Naive thymus-derived CD4-positive, alpha-beta T cell (primary cell): ENCODE results near the gene PDXP. TPM values are rescaled to one million over a fixed set of nuclear protein-coding genes. Genes with fewer than 3 reads are reported as not detected.

Experiments
- ATAC-seq: fragments of 150-1000 bp; cut with Tn5 transposase; 2 replicates; pipeline ENCODE4 v1.10.0; 2021; ENCODE audit warnings: mild to moderate bottlenecking, moderate library complexity
- CTCF ChIA-PET: fragments of 350-600 bp; sonication (Branson Sonifier 250); formaldehyde crosslinking; loops from one replicate; lab custom pipeline; 2021; ENCODE audit warnings: antibody characterized with exemption; lab: Charles Lee
- POLR2A ChIA-PET: fragments of 350-600 bp; sonication (Branson Sonifier 250); formaldehyde crosslinking; loops from one replicate; lab custom pipeline; 2021; ENCODE audit warnings: antibody characterized with exemption, inconsistent platforms; lab: Charles Lee
- DNase-seq, 9 donors: peaks; one replicate each; pipeline versions ENCODE4 v3.0.0 to v3.0.0-alpha.2; 2020 to 2022; ENCODE audit warnings: mixed read lengths in 1 of 9
- H3K27ac ChIP-seq: one replicate; pipeline ENCODE4 v1.7.0; 2013; ENCODE audit warnings: mild to moderate bottlenecking, low read depth, low read length, moderate library complexity
- H3K27me3 ChIP-seq, 2 donors: one replicate each; pipeline ENCODE4 v1.7.0; 2013; ENCODE audit warnings: low read length in 2 of 2, mild to moderate bottlenecking in 2 of 2, moderate library complexity in 2 of 2; ENCODE audit not compliant: control insufficient read depth in 2 of 2, insufficient read depth in 2 of 2
- H3K36me3 ChIP-seq, 3 experiments: 1 replicate in 2 of 3; 2 replicates in 1 of 3; pipeline ENCODE4 v1.7.0; 2013; ENCODE audit warnings: low read length in 3 of 3, mild to moderate bottlenecking in 3 of 3, moderate library complexity in 1 of 3; ENCODE audit not compliant: insufficient read depth in 3 of 3, control insufficient read depth in 2 of 3
- H3K4me1 ChIP-seq, 2 donors: one replicate each; pipeline ENCODE4 v1.7.0; 2013; ENCODE audit warnings: low read length in 2 of 2, mild to moderate bottlenecking in 2 of 2, moderate library complexity in 1 of 2; ENCODE audit not compliant: control insufficient read depth in 2 of 2, insufficient read depth in 2 of 2
- H3K4me3 ChIP-seq: 2 replicates; pipeline ENCODE4 v1.7.0; 2013; ENCODE audit warnings: mild to moderate bottlenecking, low read length
- H3K9me3 ChIP-seq, 3 experiments: 1 replicate in 2 of 3; 2 replicates in 1 of 3; pipeline ENCODE4 v1.7.0; 2013; ENCODE audit warnings: low read length in 3 of 3; ENCODE audit not compliant: control insufficient read depth in 2 of 3
- H3K27ac Mint-ChIP-seq, 9 donors: one replicate each; pipeline ENCODE4 v1.8.0; 2020 to 2022; ENCODE audit warnings: mixed read lengths in 9 of 9, mild to moderate bottlenecking in 8 of 9, moderate library complexity in 5 of 9, inconsistent platforms in 2 of 9
- H3K27me3 Mint-ChIP-seq, 5 donors: one replicate each; pipeline ENCODE4 v1.8.0; 2021 to 2022; ENCODE audit warnings: mixed read lengths in 5 of 5, mild to moderate bottlenecking in 1 of 5
- H3K36me3 Mint-ChIP-seq, 5 donors: one replicate each; pipeline ENCODE4 v1.8.0; 2020 to 2022; ENCODE audit warnings: mixed read lengths in 5 of 5, mild to moderate bottlenecking in 3 of 5, inconsistent platforms in 1 of 5
- H3K4me1 Mint-ChIP-seq, 7 donors: one replicate each; pipeline ENCODE4 v1.8.0; 2020 to 2022; ENCODE audit warnings: mixed read lengths in 7 of 7, mild to moderate bottlenecking in 3 of 7, inconsistent platforms in 1 of 7
- H3K4me3 Mint-ChIP-seq, 10 donors: one replicate each; pipeline ENCODE4 v1.8.0; 2020 to 2022; ENCODE audit warnings: mild to moderate bottlenecking in 10 of 10, mixed read lengths in 10 of 10, moderate library complexity in 6 of 10, inconsistent platforms in 2 of 10
- H3K9me3 Mint-ChIP-seq, 11 donors: one replicate each; pipeline ENCODE4 v1.8.0; 2020 to 2022; ENCODE audit warnings: mixed read lengths in 11 of 11, mild to moderate bottlenecking in 4 of 11, inconsistent platforms in 1 of 11, moderate library complexity in 1 of 11
- intact Hi-C, 2 donors: fragments of 100-400 bp; cut with micrococcal nuclease; formaldehyde crosslinking; loops; one replicate each; pipeline ENCODE4 v1.15.1; 2023
- polyA plus RNA-seq, 2 donors: library from polyadenylated mRNA; unstranded; fragments of 300-500 nt; fragmentation: Illumina TruSeq; gene quantifications; one replicate each; pipeline ENCODE4 v1.2.3, GENCODE V29; 2021
- total RNA-seq, 6 experiments: library from RNA in 5 of 6; stranded (reverse) in 5 of 6; gene quantifications; 1 replicate in 5 of 6; 2 replicates in 1 of 6; pipeline ENCODE4 v1.2.3 and lab custom pipeline; 2021 to 2026

Gene PDXP
- total and polyA plus RNA-seq, 7 experiments from 2014 or later, result 1.9 to 27.4 (median 4.9) TPM

GRCh38 chr22:37659897-37660708 is 1.6 kb downstream of the PDXP start:
- DNase-seq (no peak), ATAC-seq (no peak)
- ChIA-PET POLR2A (interaction anchor here (0.5 to 6.4 kb wide), 8 partner anchors 14 to 77 kb away, joined by 3 to 142 read pairs (median 24); partner anchors contain the start of genes LGALS1, NOL12 and SH3BP1), CTCF (interaction anchor here (0.7 to 5.4 kb wide), 10 partner anchors 9 to 38 kb away, joined by 3 to 36 read pairs (median 8); partner anchors contain the start of gene NOL12)
- Mint-ChIP-seq H3K27me3 (no peaks in the 10 kb centered on the region), H3K36me3 (no peaks in the 10 kb centered on the region), H3K27ac (peak overlapping the region in 6 of 9 donors; percentile 50 to 80 (median 70)), H3K4me1 (peaks cover 27 to 45% (median 41%) of the 10 kb centered on the region in 7 donors), H3K9me3 (no peaks in the 10 kb centered on the region), H3K4me3 (peak overlapping the region; percentile 77 to 93 (median 80))
- peak overlapping the region; percentile 60 for H3K4me3 ChIP-seq
- intact Hi-C loops, result loop anchor here in 1 of 2 donors (10.0 kb wide), 1 partner anchor 185 kb away; the partner anchor contains the start of genes ANKRD54 and EIF3L
- peak overlapping the region; percentile 42 for H3K27ac ChIP-seq
- H3K9me3 ChIP-seq, result no peaks in the 10 kb centered on the region
- no peaks in the 10 kb centered on the region for H3K36me3 ChIP-seq
- peaks cover 23 to 26% of the 10 kb centered on the region in 2 donors for H3K4me1 ChIP-seq
- H3K27me3 ChIP-seq, result no peaks in the 10 kb centered on the region

DNA sequence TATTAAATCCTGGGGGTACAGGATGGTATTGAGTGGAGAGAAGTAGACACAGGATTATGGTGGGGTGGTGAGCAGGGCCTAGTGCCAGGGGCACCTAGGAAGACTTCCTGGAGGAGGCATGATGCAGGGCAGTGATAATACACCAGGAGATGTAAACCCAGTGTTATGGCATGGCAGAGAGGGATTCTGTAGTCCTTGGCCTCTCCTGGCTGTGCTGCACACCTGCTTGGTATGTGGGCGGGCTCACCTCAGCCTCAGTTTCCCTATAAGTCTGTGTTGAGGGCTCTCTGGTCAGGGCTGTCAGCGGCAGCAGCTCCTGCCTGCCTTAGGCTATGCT is 2.2 kb downstream of the PDXP start:
- H3K4me1 Mint-ChIP-seq, result peaks cover 27 to 45% (median 41%) of the 10 kb centered on the region in 7 donors
- H3K27me3 Mint-ChIP-seq, result no peaks in the 10 kb centered on the region
- H3K4me1 ChIP-seq, result peaks cover 23 to 26% of the 10 kb centered on the region in 2 donors
- peak overlapping the region in 9 of 10 donors; percentile 26 to 93 (median 79) for H3K4me3 Mint-ChIP-seq
- no peaks in the 10 kb centered on the region for H3K36me3 Mint-ChIP-seq
- no peaks in the 10 kb centered on the region for H3K9me3 ChIP-seq
- peak overlapping the region in 5 of 9 donors; percentile 25 to 72 (median 50) for H3K27ac Mint-ChIP-seq
- no peaks in the 10 kb centered on the region for H3K27me3 ChIP-seq
- intact Hi-C loops, result loop anchor here in 1 of 2 donors (1.0 kb wide), 2 partner anchors 21 to 203 kb away; no protein-coding TSS in a partner anchor
- no peaks in the 10 kb centered on the region for H3K9me3 Mint-ChIP-seq
- ChIA-PET POLR2A (interaction anchor here (0.5 to 7.9 kb wide), 10 partner anchors 10 to 78 kb away, joined by 3 to 142 read pairs (median 10); partner anchors contain the start of genes LGALS1 and NOL12), CTCF (interaction anchor here (0.8 to 2.8 kb wide), 6 partner anchors 9 to 39 kb away, joined by 3 to 30 read pairs (median 6); no protein-coding TSS in a partner anchor)
- H3K4me3 ChIP-seq, result no peak overlapping the region
- DNase-seq, result no peak
- H3K36me3 ChIP-seq, result peaks cover 0 to 4% (median 0%) of the 10 kb centered on the region in 3 experiments
- H3K27ac ChIP-seq, result no peak overlapping the region
- no peak for ATAC-seq

DNA sequence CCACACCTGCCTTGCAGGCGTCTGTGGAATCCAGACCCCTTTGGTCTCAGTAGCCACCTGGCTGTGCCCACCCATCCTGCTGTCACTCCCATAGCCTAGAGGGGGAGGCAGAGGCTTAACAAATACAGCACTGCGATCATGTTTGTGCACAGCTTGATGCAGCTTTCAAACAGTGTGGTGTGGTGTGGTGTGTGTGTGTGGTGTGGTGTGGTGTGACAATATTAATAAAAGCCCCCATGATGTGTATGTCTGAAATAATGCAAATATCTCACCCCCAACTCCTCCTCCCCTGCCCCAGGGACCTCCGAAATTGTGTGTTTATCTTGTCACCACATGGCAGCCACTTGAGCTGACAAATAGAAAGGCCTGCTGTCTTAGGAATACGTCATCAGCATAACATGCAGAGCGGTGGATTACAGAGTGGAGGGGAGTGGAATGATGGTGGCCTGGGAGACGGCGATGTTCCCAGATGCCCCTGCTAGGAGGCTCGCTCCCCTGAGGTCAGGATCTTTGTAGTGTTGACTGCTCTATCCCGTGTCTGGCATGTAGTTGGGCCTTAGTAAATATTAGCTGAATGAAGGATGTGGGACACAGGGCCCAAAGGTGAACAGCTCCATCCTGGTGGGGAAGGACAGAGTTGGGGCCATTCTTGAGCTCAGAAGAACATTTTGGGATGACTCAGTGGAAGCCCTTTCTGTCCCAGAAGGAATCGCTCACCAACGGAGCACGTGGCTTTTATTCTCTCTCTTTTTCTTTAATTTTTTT is 2.8 kb downstream of the PDXP start:
- intact Hi-C loops, result loop anchor here in 1 of 2 donors (1.0 kb wide), 2 partner anchors 20 to 202 kb away; no protein-coding TSS in a partner anchor

DNA sequence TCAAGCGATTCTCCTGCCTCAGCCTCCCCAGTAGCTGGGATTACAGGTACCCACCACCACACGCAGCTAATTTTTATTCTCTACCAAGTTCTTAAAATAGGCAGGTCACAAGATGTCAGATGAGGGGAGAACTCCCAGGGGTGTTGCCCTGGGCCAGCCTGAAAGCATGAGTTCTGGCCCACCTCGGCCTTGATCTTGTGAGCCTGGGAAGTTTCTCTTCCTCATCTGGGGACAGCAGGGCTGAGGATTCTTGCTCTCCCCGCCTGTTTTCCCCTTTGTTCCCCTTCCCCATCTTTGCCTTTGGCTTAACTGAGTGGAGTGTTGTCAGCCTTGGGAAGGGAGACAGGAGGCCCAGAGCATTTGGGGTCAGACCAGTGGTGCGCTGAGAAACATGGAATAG is 3.5 kb downstream of the PDXP start:
- ChIA-PET POLR2A (interaction anchor here (1.2 to 7.9 kb wide), 5 partner anchors 10 to 55 kb away, joined by 3 to 73 read pairs (median 6); partner anchors contain the start of gene LGALS1), CTCF (interaction anchor here (0.6 to 2.8 kb wide), 8 partner anchors 10 to 101 kb away, joined by 3 to 30 read pairs (median 4); partner anchors contain the start of gene LGALS1)
- intact Hi-C loops, result no loop called here
- peaks cover 0 to 4% (median 0%) of the 10 kb centered on the region in 5 donors for H3K36me3 Mint-ChIP-seq
- Histone ChIP-seq H3K4me3 (no peak overlapping the region), H3K9me3 (no peaks in the 10 kb centered on the region), H3K36me3 (peaks cover 0 to 13% (median 0%) of the 10 kb centered on the region in 3 experiments), H3K27me3 (no peaks in the 10 kb centered on the region), H3K27ac (no peak overlapping the region), H3K4me1 (peaks cover 23 to 26% of the 10 kb centered on the region in 2 donors)
- peak overlapping the region in 1 of 10 donors; percentile 38 for H3K4me3 Mint-ChIP-seq
- no peaks in the 10 kb centered on the region for H3K9me3 Mint-ChIP-seq
- no peak for DNase-seq
- no peaks in the 10 kb centered on the region for H3K27me3 Mint-ChIP-seq
- H3K27ac Mint-ChIP-seq, result peak overlapping the region in 1 of 9 donors; percentile 31
- peaks cover 27 to 47% (median 41%) of the 10 kb centered on the region in 7 donors for H3K4me1 Mint-ChIP-seq
- ATAC-seq, result no peak

More for the DNA sequence above, 2.8 kb downstream of the PDXP start:
- H3K4me1 ChIP-seq, result peaks cover 23 to 26% of the 10 kb centered on the region in 2 donors
- DNase-seq (peak in 2 of 9 donors; percentile 31 to 42), ATAC-seq (no peak)
- Mint-ChIP-seq H3K4me1 (peaks cover 27 to 45% (median 41%) of the 10 kb centered on the region in 7 donors), H3K27me3 (no peaks in the 10 kb centered on the region), H3K9me3 (no peaks in the 10 kb centered on the region), H3K36me3 (peaks cover 0 to 4% (median 0%) of the 10 kb centered on the region in 5 donors), H3K27ac (peak overlapping the region in 4 of 9 donors; percentile 7 to 68 (median 44)), H3K4me3 (peak overlapping the region in 7 of 10 donors; percentile 36 to 93 (median 77))
- H3K27ac ChIP-seq, result no peak overlapping the region
- ChIA-PET CTCF (interaction anchor here (0.6 to 2.8 kb wide), 9 partner anchors 10 to 102 kb away, joined by 3 to 30 read pairs (median 4); partner anchors contain the start of gene LGALS1), POLR2A (interaction anchor here (0.5 to 7.9 kb wide), 7 partner anchors 9 to 78 kb away, joined by 3 to 73 read pairs (median 6); partner anchors contain the start of genes LGALS1 and NOL12)
- H3K27me3 ChIP-seq, result no peaks in the 10 kb centered on the region
- no peak overlapping the region for H3K4me3 ChIP-seq
- H3K9me3 ChIP-seq, result no peaks in the 10 kb centered on the region
- H3K36me3 ChIP-seq, result peaks cover 0 to 11% (median 0%) of the 10 kb centered on the region in 3 experiments

GRCh38 chr22:37663521-37664140 is 5.1 kb downstream of the PDXP start:
- Mint-ChIP-seq H3K27ac (no peak overlapping the region), H3K36me3 (peaks cover 0 to 4% (median 0%) of the 10 kb centered on the region in 5 donors), H3K27me3 (no peaks in the 10 kb centered on the region), H3K4me3 (no peak overlapping the region), H3K9me3 (no peaks in the 10 kb centered on the region), H3K4me1 (peaks cover 20 to 37% (median 33%) of the 10 kb centered on the region in 7 donors)
- ATAC-seq (no peak), DNase-seq (no peak)
- Histone ChIP-seq H3K27ac (no peak overlapping the region), H3K4me1 (peaks cover 14 to 20% of the 10 kb centered on the region in 2 donors), H3K9me3 (no peaks in the 10 kb centered on the region), H3K4me3 (no peak overlapping the region), H3K27me3 (no peaks in the 10 kb centered on the region), H3K36me3 (peaks cover 0 to 13% (median 0%) of the 10 kb centered on the region in 3 experiments)
- CTCF ChIA-PET, result interaction anchor here (0.6 to 2.0 kb wide), 7 partner anchors 12 to 1067 kb away, joined by 3 to 14 read pairs (median 4); no protein-coding TSS in a partner anchor
- intact Hi-C loops, result no loop called here
- POLR2A ChIA-PET, result interaction anchor here (0.8 to 7.9 kb wide), 3 partner anchors 9 to 131 kb away, joined by 3 to 73 read pairs (median 8); partner anchors contain the start of gene LGALS1
